Neural cell (in vitro differentiated cells): ENCODE data around the gene GLB1L3.
A peak's percentile ranks its signal among the peaks of the same experiment; 100 is the strongest.

Source experiments
- CTCF ChIP-seq: fragments of 450-650 bp; IDR thresholded peaks from 2 replicates; pipeline ENCODE4 v1.5.1; 2014; ENCODE audit warnings: antibody characterized with exemption, mild to moderate bottlenecking, moderate library complexity; ENCODE audit not compliant: poor library complexity, severe bottlenecking
- EP300 ChIP-seq: fragments of 450-650 bp; conservative IDR thresholded peaks from 2 replicates; pipeline ENCODE4 v1.6.1; 2014; ENCODE audit warnings: antibody characterized with exemption, mild to moderate bottlenecking, moderate library complexity; ENCODE audit not compliant: poor library complexity, severe bottlenecking
- EZH2 ChIP-seq: fragments of 200-600, 300-800 bp; shearing (Covaris generic), sonication (generic); IDR thresholded peaks from 2 replicates; pipeline ENCODE4 v1.6.1; 2014; ENCODE audit warnings: antibody characterized with exemption, low read length, borderline replicate concordance, mild to moderate bottlenecking; ENCODE audit not compliant: insufficient read depth, poor library complexity, severe bottlenecking
- POLR2AphosphoS5 ChIP-seq: IDR thresholded peaks from 2 replicates; pipeline ENCODE4 v1.6.1; 2012
- RAD21 ChIP-seq: fragments of 450-650 bp; conservative IDR thresholded peaks from 2 replicates; pipeline ENCODE4 v1.6.1; 2014; ENCODE audit warnings: antibody characterized with exemption, mild to moderate bottlenecking, moderate library complexity
- SMC3 ChIP-seq: fragments of 450-650 bp; conservative IDR thresholded peaks from 2 replicates; pipeline ENCODE4 v1.6.1; 2014; ENCODE audit warnings: antibody characterized with exemption, mild to moderate bottlenecking, moderate library complexity; ENCODE audit not compliant: poor library complexity
- TF ChIP-seq, protein P1 (sequence below): IDR thresholded peaks from 2 replicates; pipeline ENCODE4 v1.6.1; 2012; ENCODE audit warnings: borderline replicate concordance

GRCh38 chr11:134360050-134360835 lies 84.1 kb downstream of the GLB1L3 start:
- peak; percentile 97 for TF ChIP-seq CTCF
- TF ChIP-seq EZH2 = no peak
- peak; percentile 100 for TF ChIP-seq RAD21
- TF ChIP-seq, protein P1, sequence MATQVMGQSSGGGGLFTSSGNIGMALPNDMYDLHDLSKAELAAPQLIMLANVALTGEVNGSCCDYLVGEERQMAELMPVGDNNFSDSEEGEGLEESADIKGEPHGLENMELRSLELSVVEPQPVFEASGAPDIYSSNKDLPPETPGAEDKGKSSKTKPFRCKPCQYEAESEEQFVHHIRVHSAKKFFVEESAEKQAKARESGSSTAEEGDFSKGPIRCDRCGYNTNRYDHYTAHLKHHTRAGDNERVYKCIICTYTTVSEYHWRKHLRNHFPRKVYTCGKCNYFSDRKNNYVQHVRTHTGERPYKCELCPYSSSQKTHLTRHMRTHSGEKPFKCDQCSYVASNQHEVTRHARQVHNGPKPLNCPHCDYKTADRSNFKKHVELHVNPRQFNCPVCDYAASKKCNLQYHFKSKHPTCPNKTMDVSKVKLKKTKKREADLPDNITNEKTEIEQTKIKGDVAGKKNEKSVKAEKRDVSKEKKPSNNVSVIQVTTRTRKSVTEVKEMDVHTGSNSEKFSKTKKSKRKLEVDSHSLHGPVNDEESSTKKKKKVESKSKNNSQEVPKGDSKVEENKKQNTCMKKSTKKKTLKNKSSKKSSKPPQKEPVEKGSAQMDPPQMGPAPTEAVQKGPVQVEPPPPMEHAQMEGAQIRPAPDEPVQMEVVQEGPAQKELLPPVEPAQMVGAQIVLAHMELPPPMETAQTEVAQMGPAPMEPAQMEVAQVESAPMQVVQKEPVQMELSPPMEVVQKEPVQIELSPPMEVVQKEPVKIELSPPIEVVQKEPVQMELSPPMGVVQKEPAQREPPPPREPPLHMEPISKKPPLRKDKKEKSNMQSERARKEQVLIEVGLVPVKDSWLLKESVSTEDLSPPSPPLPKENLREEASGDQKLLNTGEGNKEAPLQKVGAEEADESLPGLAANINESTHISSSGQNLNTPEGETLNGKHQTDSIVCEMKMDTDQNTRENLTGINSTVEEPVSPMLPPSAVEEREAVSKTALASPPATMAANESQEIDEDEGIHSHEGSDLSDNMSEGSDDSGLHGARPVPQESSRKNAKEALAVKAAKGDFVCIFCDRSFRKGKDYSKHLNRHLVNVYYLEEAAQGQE = peak; percentile 51
- no peak for TF ChIP-seq POLR2AphosphoS5
- TF ChIP-seq EP300 = no peak
- peak; percentile 99 for TF ChIP-seq SMC3
